Smooth muscle cell (in vitro differentiated cells): ENCODE results near the gene HOXB2. TPM values are rescaled to one million over a fixed set of nuclear protein-coding genes. Genes with fewer than 3 reads are reported as not detected.

Experiments
- DNase-seq: peaks from one replicate; lab custom pipeline; 2025; ENCODE audit not compliant: unreplicated experiment; lab: John Stamatoyannopoulos, UW
- H2AFZ ChIP-seq: fragments of 200-600 bp; sonication (generic); 2 replicates; pipeline ENCODE4 v1.6.0; 2016; ENCODE audit warnings: antibody characterized with exemption, low read depth, mild to moderate bottlenecking
- H3F3A ChIP-seq: fragments of 200-600 bp; sonication (generic); 2 replicates; pipeline ENCODE4 v1.6.0; 2017; ENCODE audit warnings: antibody characterized with exemption, low read depth
- H3K27ac ChIP-seq: fragments of 200-600 bp; sonication (generic); 2 replicates; pipeline ENCODE4 v1.5.1; 2016; ENCODE audit warnings: low read depth, mild to moderate bottlenecking
- H3K27me3 ChIP-seq: fragments of 200-600 bp; sonication (generic); 2 replicates; pipeline ENCODE4 v1.6.1; 2016; ENCODE audit warnings: low read depth, mild to moderate bottlenecking
- H3K36me3 ChIP-seq: fragments of 200-600 bp; sonication (generic); 2 replicates; pipeline ENCODE4 v1.5.1; 2016; ENCODE audit warnings: low read depth
- H3K4me1 ChIP-seq: fragments of 200-600 bp; sonication (generic); 2 replicates; pipeline ENCODE4 v1.5.1; 2016; ENCODE audit warnings: low read depth
- H3K4me2 ChIP-seq: fragments of 200-600 bp; sonication (generic); 2 replicates; pipeline ENCODE4 v1.6.0; 2016; ENCODE audit warnings: mild to moderate bottlenecking
- H3K4me3 ChIP-seq: fragments of 200-600 bp; sonication (generic); 2 replicates; pipeline ENCODE4 v1.5.1; 2016; ENCODE audit warnings: mild to moderate bottlenecking
- H3K79me2 ChIP-seq: fragments of 200-600 bp; sonication (generic); 2 replicates; pipeline ENCODE4 v1.6.0; 2016; ENCODE audit warnings: low read depth, mild to moderate bottlenecking
- H3K9ac ChIP-seq: fragments of 200-600 bp; sonication (generic); 2 replicates; pipeline ENCODE4 v1.6.0; 2016; ENCODE audit warnings: low read depth
- H3K9me3 ChIP-seq: fragments of 200-600 bp; sonication (generic); replicated peaks from 2 replicates; pipeline ENCODE4 v1.5.1; 2016; ENCODE audit warnings: low read depth
- H4K20me1 ChIP-seq: fragments of 200-600 bp; sonication (generic); 2 replicates; pipeline ENCODE4 v1.6.0; 2016; ENCODE audit warnings: low read depth
- WGBS: methylation state at CpG from one replicate; pipeline ENCODE4 v1.1.7; 2016; ENCODE audit warnings: low lambda C conversion rate; 5-methylcytosine and 5-hydroxymethylcytosine counted together
- polyA plus RNA-seq: library from polyadenylated mRNA; unstranded; fragments of >200 nt; fragmentation: Nextera tagmentation; extraction: Ambion mirVana; gene quantifications from 2 replicates; pipeline ENCODE4 v1.2.1, GENCODE V29; 2016
- total RNA-seq: library from RNA; depleted of rRNA; stranded (reverse); fragments of >200 nt; gene quantifications from 2 replicates; pipeline ENCODE4 v1.2.3, GENCODE V29; 2014
- TF ChIP-seq, protein P1 (sequence below): fragments of 200-600 bp; sonication (generic); IDR thresholded peaks from 2 replicates; pipeline ENCODE4 v1.5.1; 2017; ENCODE audit warnings: borderline replicate concordance, mild to moderate bottlenecking, antibody characterized with exemption; ENCODE audit not compliant: insufficient read depth, poor library complexity, severe bottlenecking

Gene HOXB2
- total and polyA plus RNA-seq, 2 experiments from 2014 or later = 26.5 to 40.4 TPM

DNA sequence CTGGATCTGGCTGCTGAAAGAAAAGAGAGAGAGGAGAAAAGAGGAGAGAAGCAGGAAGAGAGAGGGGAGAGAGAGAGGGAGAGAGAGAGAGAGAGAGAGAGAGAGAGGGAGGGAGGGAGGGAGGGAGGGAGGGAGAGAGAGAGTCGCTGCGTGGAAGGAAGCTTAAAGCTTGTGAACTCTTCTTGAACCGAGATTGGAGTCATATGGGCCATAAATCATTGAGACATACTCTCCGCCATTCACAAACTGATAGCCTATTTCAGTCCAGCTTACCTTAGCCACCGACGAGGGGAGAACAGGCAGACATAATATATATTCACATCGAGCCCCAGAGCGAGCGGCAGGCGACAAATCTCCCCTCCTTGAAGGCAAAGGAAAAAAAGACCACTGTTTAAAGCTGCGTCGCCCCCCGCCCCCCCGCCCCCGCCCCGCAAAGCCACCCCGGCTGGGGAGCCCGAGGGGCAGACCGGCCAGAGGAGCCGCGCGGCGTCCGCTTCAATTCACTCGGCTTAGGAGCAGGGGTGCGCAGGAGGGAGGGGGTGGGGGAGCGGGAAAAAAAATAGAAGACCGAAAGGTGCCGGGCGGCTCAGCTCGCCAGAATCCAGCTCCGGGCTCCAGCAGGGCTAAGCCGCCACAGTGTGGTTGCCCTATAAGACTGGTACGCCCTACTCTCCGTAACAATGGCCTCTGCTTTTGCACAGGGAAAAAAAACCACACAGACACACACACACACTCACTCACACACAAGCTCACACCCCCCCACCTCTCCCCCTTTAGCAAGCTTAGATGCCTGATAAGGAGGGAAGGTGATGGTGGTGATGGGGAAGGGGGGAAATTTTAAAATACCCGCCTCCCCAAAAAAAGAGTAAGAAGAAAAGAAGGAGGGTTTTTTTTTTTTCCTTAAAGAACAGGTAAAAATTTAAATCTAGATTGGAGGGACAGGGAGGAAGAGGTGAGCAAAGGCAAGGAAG, 10.6 kb upstream of the HOXB2 start:
- Histone ChIP-seq H3K9me3 (no peaks in the 10 kb centered on the region), H3K27me3 (peaks cover 71% of the 10 kb centered on the region), H3K36me3 (no peaks in the 10 kb centered on the region), H3K27ac (no peak overlapping the region), H3K79me2 (peaks cover 15% of the 10 kb centered on the region), H3K4me1 (no peaks in the 10 kb centered on the region), H4K20me1 (peaks cover 77% of the 10 kb centered on the region), H3F3A (no peaks in the 10 kb centered on the region), H3K9ac (no peak overlapping the region), H3K4me2 (peak overlapping the region; percentile 91), H3K4me3 (peak overlapping the region; percentile 42), H2AFZ (no peak overlapping the region)
- no peak for DNase-seq
- TF ChIP-seq, protein P1, sequence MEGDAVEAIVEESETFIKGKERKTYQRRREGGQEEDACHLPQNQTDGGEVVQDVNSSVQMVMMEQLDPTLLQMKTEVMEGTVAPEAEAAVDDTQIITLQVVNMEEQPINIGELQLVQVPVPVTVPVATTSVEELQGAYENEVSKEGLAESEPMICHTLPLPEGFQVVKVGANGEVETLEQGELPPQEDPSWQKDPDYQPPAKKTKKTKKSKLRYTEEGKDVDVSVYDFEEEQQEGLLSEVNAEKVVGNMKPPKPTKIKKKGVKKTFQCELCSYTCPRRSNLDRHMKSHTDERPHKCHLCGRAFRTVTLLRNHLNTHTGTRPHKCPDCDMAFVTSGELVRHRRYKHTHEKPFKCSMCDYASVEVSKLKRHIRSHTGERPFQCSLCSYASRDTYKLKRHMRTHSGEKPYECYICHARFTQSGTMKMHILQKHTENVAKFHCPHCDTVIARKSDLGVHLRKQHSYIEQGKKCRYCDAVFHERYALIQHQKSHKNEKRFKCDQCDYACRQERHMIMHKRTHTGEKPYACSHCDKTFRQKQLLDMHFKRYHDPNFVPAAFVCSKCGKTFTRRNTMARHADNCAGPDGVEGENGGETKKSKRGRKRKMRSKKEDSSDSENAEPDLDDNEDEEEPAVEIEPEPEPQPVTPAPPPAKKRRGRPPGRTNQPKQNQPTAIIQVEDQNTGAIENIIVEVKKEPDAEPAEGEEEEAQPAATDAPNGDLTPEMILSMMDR = no peak
- WGBS = 15% methylated on average over 16 of the region's 36 CpGs

- H3K4me3 ChIP-seq = peak overlapping the region; percentile 42
- no peaks in the 10 kb centered on the region for H3K4me1 ChIP-seq
- peaks cover 4% of the 10 kb centered on the region for H3F3A ChIP-seq
- peak overlapping the region; percentile 91 for H3K4me2 ChIP-seq
- DNase-seq = no peak
- peaks cover 17% of the 10 kb centered on the region for H3K79me2 ChIP-seq
- TF ChIP-seq, protein P1 = no peak
- H2AFZ ChIP-seq = no peak overlapping the region
- peaks cover 68% of the 10 kb centered on the region for H3K27me3 ChIP-seq
- peaks cover 68% of the 10 kb centered on the region for H4K20me1 ChIP-seq
- H3K9ac ChIP-seq = no peak overlapping the region
- WGBS = 35% methylated on average over 44 of the region's 44 CpGs
- H3K36me3 ChIP-seq = no peaks in the 10 kb centered on the region
- H3K9me3 ChIP-seq = no peaks in the 10 kb centered on the region
- no peak overlapping the region for H3K27ac ChIP-seq
Measured at GRCh38 chr17:48554412-48555257, 9.7 kb upstream of the HOXB2 start.

GRCh38 chr17:48553826-48554225, 8.9 kb upstream of the HOXB2 start:
- no peak overlapping the region for H3K4me3 ChIP-seq
- H3K36me3 ChIP-seq = no peaks in the 10 kb centered on the region
- DNase-seq = no peak
- peaks cover 60% of the 10 kb centered on the region for H4K20me1 ChIP-seq
- H3K4me2 ChIP-seq = peak overlapping the region; percentile 91
- TF ChIP-seq, protein P1 = no peak
- no peaks in the 10 kb centered on the region for H3K9me3 ChIP-seq
- no peak overlapping the region for H3K9ac ChIP-seq
- peaks cover 60% of the 10 kb centered on the region for H3K27me3 ChIP-seq
- WGBS = 96% methylated on average over 1 of the region's 1 CpG
- no peaks in the 10 kb centered on the region for H3K4me1 ChIP-seq
- H3K27ac ChIP-seq = no peak overlapping the region
- no peak overlapping the region for H2AFZ ChIP-seq
- H3K79me2 ChIP-seq = peaks cover 17% of the 10 kb centered on the region
- H3F3A ChIP-seq = peaks cover 10% of the 10 kb centered on the region
